Duodenal mucosa (tissue), 2 donors: ENCODE measurements around the gene CDKL5.

Experiments used
- H3K27ac ChIP-seq: one replicate; pipeline ENCODE4 v1.7.0; 2013; ENCODE audit warnings: low read depth, low read length
- H3K27me3 ChIP-seq, 2 donors: one replicate each; pipeline ENCODE4 v1.7.0; 2013; ENCODE audit warnings: low read length in 2 of 2, control low read depth in 1 of 2; ENCODE audit not compliant: insufficient read depth in 2 of 2, control insufficient read depth in 1 of 2
- H3K36me3 ChIP-seq, 2 donors: one replicate each; pipeline ENCODE4 v1.7.0; 2013; ENCODE audit warnings: low read length in 2 of 2, control low read depth in 1 of 2; ENCODE audit not compliant: insufficient read depth in 2 of 2, control insufficient read depth in 1 of 2
- H3K4me1 ChIP-seq, 2 donors: one replicate each; pipeline ENCODE4 v1.7.0; 2013; ENCODE audit warnings: low read length in 2 of 2, control low read depth in 1 of 2; ENCODE audit not compliant: insufficient read depth in 2 of 2, control insufficient read depth in 1 of 2
- H3K4me3 ChIP-seq, 2 donors: one replicate each; pipeline ENCODE4 v1.7.0; 2013; ENCODE audit warnings: low read length in 2 of 2, low read depth in 1 of 2
- H3K9ac ChIP-seq, 2 donors: one replicate each; pipeline ENCODE4 v1.7.0; 2013; ENCODE audit warnings: low read length in 2 of 2, low read depth in 1 of 2
- H3K9me3 ChIP-seq, 2 donors: one replicate each; pipeline ENCODE4 v1.7.0; 2013; ENCODE audit warnings: low read length in 2 of 2, control low read depth in 1 of 2; ENCODE audit not compliant: control insufficient read depth in 1 of 2

Gene CDKL5

GRCh38 chrX:18624599-18624998 lies 199.2 kb downstream of the CDKL5 start:
- peaks cover 0 to 7% of the 10 kb centered on the region in 2 donors for H3K36me3 ChIP-seq
- H3K9me3 ChIP-seq, result no peaks in the 10 kb centered on the region
- H3K27ac ChIP-seq, result no peak overlapping the region
- H3K9ac ChIP-seq, result no peak overlapping the region
- no peak overlapping the region for H3K4me3 ChIP-seq
- no peaks in the 10 kb centered on the region for H3K27me3 ChIP-seq
- H3K4me1 ChIP-seq, result peaks cover 0 to 2% of the 10 kb centered on the region in 2 donors

- H3K27ac ChIP-seq, result no peak overlapping the region
- no peak overlapping the region for H3K4me3 ChIP-seq
- no peaks in the 10 kb centered on the region for H3K9me3 ChIP-seq
- no peaks in the 10 kb centered on the region for H3K4me1 ChIP-seq
- H3K27me3 ChIP-seq, result no peaks in the 10 kb centered on the region
- H3K9ac ChIP-seq, result no peak overlapping the region
- H3K36me3 ChIP-seq, result peaks cover 0 to 3% of the 10 kb centered on the region in 2 donors
Measured at GRCh38 chrX:18630934-18631333, 205.5 kb downstream of the CDKL5 start.

GRCh38 chrX:18638398-18638797 lies 213.0 kb downstream of the CDKL5 start:
- Histone ChIP-seq H3K9me3 (no peaks in the 10 kb centered on the region), H3K9ac (no peak overlapping the region), H3K4me1 (no peaks in the 10 kb centered on the region), H3K27me3 (no peaks in the 10 kb centered on the region), H3K4me3 (no peak overlapping the region), H3K27ac (no peak overlapping the region), H3K36me3 (no peaks in the 10 kb centered on the region)

- Histone ChIP-seq H3K9me3 (no peaks in the 10 kb centered on the region), H3K36me3 (no peaks in the 10 kb centered on the region), H3K4me3 (no peak overlapping the region), H3K27me3 (no peaks in the 10 kb centered on the region), H3K9ac (no peak overlapping the region), H3K27ac (no peak overlapping the region), H3K4me1 (no peaks in the 10 kb centered on the region)
Measured at GRCh38 chrX:18639280-18639679, 213.9 kb downstream of the CDKL5 start.

GRCh38 chrX:18640686-18641085 lies 215.3 kb downstream of the CDKL5 start:
- H3K9me3 ChIP-seq, result no peaks in the 10 kb centered on the region
- H3K9ac ChIP-seq, result no peak overlapping the region
- no peak overlapping the region for H3K27ac ChIP-seq
- H3K4me1 ChIP-seq, result no peaks in the 10 kb centered on the region
- no peaks in the 10 kb centered on the region for H3K27me3 ChIP-seq
- H3K4me3 ChIP-seq, result no peak overlapping the region
- no peaks in the 10 kb centered on the region for H3K36me3 ChIP-seq

- Histone ChIP-seq H3K27ac (no peak overlapping the region), H3K9me3 (no peaks in the 10 kb centered on the region), H3K36me3 (no peaks in the 10 kb centered on the region), H3K27me3 (no peaks in the 10 kb centered on the region), H3K4me1 (no peaks in the 10 kb centered on the region), H3K4me3 (no peak overlapping the region), H3K9ac (no peak overlapping the region)
Measured at GRCh38 chrX:18643243-18643642, 217.8 kb downstream of the CDKL5 start.

- Histone ChIP-seq H3K27ac (no peak overlapping the region), H3K36me3 (no peaks in the 10 kb centered on the region), H3K9ac (no peak overlapping the region), H3K4me3 (no peak overlapping the region), H3K27me3 (no peaks in the 10 kb centered on the region), H3K9me3 (no peaks in the 10 kb centered on the region), H3K4me1 (no peaks in the 10 kb centered on the region)
Measured at GRCh38 chrX:18643853-18644252, 218.4 kb downstream of the CDKL5 start.

- Histone ChIP-seq H3K27me3 (no peaks in the 10 kb centered on the region), H3K4me3 (no peak overlapping the region), H3K9ac (no peak overlapping the region), H3K36me3 (no peaks in the 10 kb centered on the region), H3K4me1 (no peaks in the 10 kb centered on the region), H3K27ac (no peak overlapping the region), H3K9me3 (no peaks in the 10 kb centered on the region)
Measured at GRCh38 chrX:18647621-18648020, 222.2 kb downstream of the CDKL5 start.

- Histone ChIP-seq H3K36me3 (no peaks in the 10 kb centered on the region), H3K27me3 (no peaks in the 10 kb centered on the region), H3K27ac (no peak overlapping the region), H3K4me3 (no peak overlapping the region), H3K4me1 (no peaks in the 10 kb centered on the region), H3K9me3 (no peaks in the 10 kb centered on the region), H3K9ac (no peak overlapping the region)
Measured at GRCh38 chrX:18649498-18649951, 224.1 kb downstream of the CDKL5 start.

- Histone ChIP-seq H3K4me3 (no peak overlapping the region), H3K27ac (no peak overlapping the region), H3K36me3 (no peaks in the 10 kb centered on the region), H3K9me3 (no peaks in the 10 kb centered on the region), H3K4me1 (no peaks in the 10 kb centered on the region), H3K27me3 (no peaks in the 10 kb centered on the region), H3K9ac (no peak overlapping the region)
Measured at GRCh38 chrX:18650662-18651061, 225.3 kb downstream of the CDKL5 start.

GRCh38 chrX:18652636-18653035 lies 227.2 kb downstream of the CDKL5 start:
- Histone ChIP-seq H3K9me3 (no peaks in the 10 kb centered on the region), H3K27me3 (no peaks in the 10 kb centered on the region), H3K9ac (no peak overlapping the region), H3K4me3 (no peak overlapping the region), H3K4me1 (no peaks in the 10 kb centered on the region), H3K36me3 (no peaks in the 10 kb centered on the region), H3K27ac (no peak overlapping the region)
